WTC11 (cell line): Measurements from ENCODE around the gene SESTD1. TPM values are rescaled to one million over a fixed set of nuclear protein-coding genes. Genes with fewer than 3 reads are reported as not detected.

Source experiments
- ATAC-seq: fragments of 200-7000 bp; cut with Tn5 transposase; 2 replicates; pipeline ENCODE4 v1.10.0; 2021; ENCODE audit warnings: mild to moderate bottlenecking, moderate library complexity
- CTCF ChIA-PET: fragments of 300-600 bp; sonication (Branson Sonifier 250); formaldehyde crosslinking; loops from one replicate; lab custom pipeline; 2021; ENCODE audit warnings: antibody characterized with exemption; lab: Charles Lee
- POLR2A ChIA-PET: fragments of 350-600 bp; sonication (Branson Sonifier 250); formaldehyde crosslinking; loops from one replicate; lab custom pipeline; 2021; ENCODE audit warnings: antibody characterized with exemption; lab: Charles Lee
- DNase-seq: peaks from one replicate; pipeline ENCODE4 v3.0.0; 2021; ENCODE audit warnings: low spot score
- H3K27ac Mint-ChIP-seq: 2 replicates; pipeline ENCODE4 v1.8.0; 2021; ENCODE audit warnings: mixed read lengths
- H3K27me3 Mint-ChIP-seq: 2 replicates; pipeline ENCODE4 v1.8.0; 2021; ENCODE audit warnings: low read depth, mild to moderate bottlenecking, moderate library complexity, mixed read lengths
- H3K36me3 Mint-ChIP-seq: 2 replicates; pipeline ENCODE4 v1.8.0; 2021; ENCODE audit warnings: mixed read lengths
- H3K4me1 Mint-ChIP-seq: 2 replicates; pipeline ENCODE4 v1.8.0; 2022; ENCODE audit warnings: mixed read lengths
- H3K4me3 Mint-ChIP-seq: 2 replicates; pipeline ENCODE4 v1.8.0; 2021; ENCODE audit warnings: mild to moderate bottlenecking, moderate library complexity, mixed read lengths
- H3K9me3 Mint-ChIP-seq: 2 replicates; pipeline ENCODE4 v1.8.0; 2021; ENCODE audit warnings: mixed read lengths
- ATF1 ChIP-seq: sonication (generic); formaldehyde crosslinking; IDR thresholded peaks from 2 replicates; pipeline ENCODE4 v1.8.1; 2023; ENCODE audit warnings: mild to moderate bottlenecking, moderate library complexity, missing genetic modification reagents
- CBFB ChIP-seq: sonication (generic); formaldehyde crosslinking; IDR thresholded peaks from 2 replicates; pipeline ENCODE4 v1.8.1; 2022; ENCODE audit warnings: mild to moderate bottlenecking, low read depth, missing genetic modification reagents
- CREB1 ChIP-seq: sonication (generic); formaldehyde crosslinking; IDR thresholded peaks from 2 replicates; pipeline ENCODE4 v1.8.0; 2023; ENCODE audit warnings: mild to moderate bottlenecking, missing genetic modification reagents
- E2F5 ChIP-seq: sonication (generic); formaldehyde crosslinking; IDR thresholded peaks from 2 replicates; pipeline ENCODE4 v1.8.1; 2022; ENCODE audit warnings: mild to moderate bottlenecking, moderate library complexity, missing genetic modification reagents
- ERG ChIP-seq: fragments of 250-450 bp; sonication (Bioruptor Pico); IDR thresholded peaks from 2 replicates; pipeline ENCODE4 v1.8.0; 2021; ENCODE audit warnings: mild to moderate bottlenecking
- FOXK1 ChIP-seq: sonication (generic); formaldehyde crosslinking; IDR thresholded peaks from 2 replicates; pipeline ENCODE4 v1.8.0; 2022; ENCODE audit warnings: mild to moderate bottlenecking, moderate library complexity, missing genetic modification reagents
- GABPB1 ChIP-seq: sonication (generic); formaldehyde crosslinking; IDR thresholded peaks from 2 replicates; pipeline ENCODE4 v1.8.1; 2023; ENCODE audit warnings: mild to moderate bottlenecking, missing genetic modification reagents
- GRHL2 ChIP-seq: fragments of 250-450 bp; sonication (Bioruptor Pico); IDR thresholded peaks from 2 replicates; pipeline ENCODE4 v1.8.0; 2022; ENCODE audit warnings: mild to moderate bottlenecking, moderate library complexity; ENCODE audit not compliant: insufficient replicate concordance, severe bottlenecking
- GTF2I ChIP-seq: fragments of 250-450 bp; sonication (Bioruptor Pico); conservative IDR thresholded peaks from 2 replicates; pipeline ENCODE4 v1.4.0; 2021; ENCODE audit warnings: mild to moderate bottlenecking
- HMGXB4 ChIP-seq: sonication (generic); formaldehyde crosslinking; IDR thresholded peaks from 2 replicates; pipeline ENCODE4 v1.8.1; 2023; ENCODE audit warnings: mild to moderate bottlenecking, moderate library complexity, missing genetic modification reagents
- JAZF1 ChIP-seq: fragments of 250-450 bp; sonication (Bioruptor Pico); IDR thresholded peaks from 2 replicates; pipeline ENCODE4 v1.9.0; 2021; ENCODE audit warnings: moderate library complexity, mild to moderate bottlenecking, inconsistent platforms
- MLX ChIP-seq: sonication (generic); formaldehyde crosslinking; IDR thresholded peaks from 2 replicates; pipeline ENCODE4 v1.8.1; 2023; ENCODE audit warnings: mild to moderate bottlenecking, missing genetic modification reagents, moderate library complexity
- NFE2L1 ChIP-seq: sonication (generic); formaldehyde crosslinking; IDR thresholded peaks from 2 replicates; pipeline ENCODE4 v1.8.1; 2023; ENCODE audit warnings: missing genetic modification reagents
- NR2C2 ChIP-seq: sonication (generic); formaldehyde crosslinking; IDR thresholded peaks from 2 replicates; pipeline ENCODE4 v1.8.0; 2022; ENCODE audit warnings: mild to moderate bottlenecking, missing genetic modification reagents
- RELA ChIP-seq: sonication (generic); formaldehyde crosslinking; IDR thresholded peaks from 2 replicates; pipeline ENCODE4 v1.8.1; 2022; ENCODE audit warnings: missing genetic modification reagents, mild to moderate bottlenecking, borderline replicate concordance
- ZBTB43 ChIP-seq: sonication (generic); formaldehyde crosslinking; IDR thresholded peaks from 2 replicates; pipeline ENCODE4 v1.8.1; 2023; ENCODE audit warnings: mild to moderate bottlenecking, missing genetic modification reagents
- ZNF121 ChIP-seq: sonication (generic); formaldehyde crosslinking; IDR thresholded peaks from 2 replicates; pipeline ENCODE4 v1.8.0; 2023; ENCODE audit warnings: missing genetic modification reagents
- ZNF138 ChIP-seq: sonication (generic); formaldehyde crosslinking; conservative IDR thresholded peaks from 2 replicates; pipeline ENCODE4 v1.8.1; 2022; ENCODE audit warnings: mild to moderate bottlenecking, moderate library complexity, missing genetic modification reagents
- ZNF281 ChIP-seq: sonication (generic); formaldehyde crosslinking; IDR thresholded peaks from 2 replicates; pipeline ENCODE4 v1.8.0; 2023; ENCODE audit warnings: mild to moderate bottlenecking, missing genetic modification reagents
- ZNF423 ChIP-seq: fragments of 250-450 bp; sonication (Bioruptor Pico); IDR thresholded peaks from 2 replicates; pipeline ENCODE4 v2.1.2; 2022; ENCODE audit warnings: mild to moderate bottlenecking, moderate library complexity
- total RNA-seq: library from RNA; stranded (reverse); gene quantifications from 3 replicates; pipeline ENCODE4 v1.2.3, GENCODE V29; 2021

SESTD1 gene
- total RNA-seq, 1 experiment from 2014 or later, result 59.9 TPM

GRCh38 chr2:179285060-179285459, 20.4 kb upstream of the SESTD1 start:
- TF ChIP-seq NR2C2 (CRISPR knock-in tag) (no peak), ZNF423 (CRISPR knock-in tag) (no peak), ZBTB43 (CRISPR knock-in tag) (no peak), GABPB1 (CRISPR knock-in tag) (no peak), CREB1 (CRISPR knock-in tag) (no peak)
- Mint-ChIP-seq H3K36me3 (no peaks in the 10 kb centered on the region), H3K27me3 (no peaks in the 10 kb centered on the region), H3K4me3 (no peak overlapping the region), H3K4me1 (no peaks in the 10 kb centered on the region), H3K27ac (no peak overlapping the region), H3K9me3 (peaks cover 5% of the 10 kb centered on the region)
- ATAC-seq (peak; percentile 32), DNase-seq (no peak)
- ChIA-PET CTCF (no interaction called here), POLR2A (interaction anchor here (0.5 kb wide), 1 partner anchor 878 kb away, joined by 5 read pairs; no protein-coding TSS in a partner anchor)

GRCh38 chr2:179277429-179278196, 13.0 kb upstream of the SESTD1 start:
- Mint-ChIP-seq H3K36me3 (no peaks in the 10 kb centered on the region), H3K27ac (no peak overlapping the region), H3K4me1 (peaks cover 12% of the 10 kb centered on the region), H3K9me3 (0 out of 2 replicates have a peak, but pooled peaks cover 3% of the 10 kb centered on the region), H3K27me3 (no peaks in the 10 kb centered on the region), H3K4me3 (no peak overlapping the region)
- ChIA-PET CTCF (no interaction called here), POLR2A (no interaction called here)
- no peak for DNase-seq
- no peak for ATAC-seq
- TF ChIP-seq GRHL2 (CRISPR knock-in tag), result no peak
- no peak for TF ChIP-seq JAZF1 (CRISPR knock-in tag)
- TF ChIP-seq ZBTB43 (CRISPR knock-in tag), result no peak
- no peak for TF ChIP-seq CBFB (CRISPR knock-in tag)
- no peak for TF ChIP-seq ZNF281
- TF ChIP-seq MLX (CRISPR knock-in tag), result no peak

- POLR2A ChIA-PET, result no interaction called here
- Mint-ChIP-seq H3K27me3 (no peaks in the 10 kb centered on the region), H3K27ac (no peak overlapping the region), H3K36me3 (no peaks in the 10 kb centered on the region), H3K4me1 (peaks cover 12% of the 10 kb centered on the region), H3K4me3 (no peak overlapping the region), H3K9me3 (0 out of 2 replicates have a peak, but pooled peaks cover 3% of the 10 kb centered on the region)
- ATAC-seq (no peak), DNase-seq (no peak)
- CTCF ChIA-PET, result interaction anchor here (0.9 kb wide), 1 partner anchor 57 kb away, joined by 3 read pairs; no protein-coding TSS in a partner anchor
- TF ChIP-seq GTF2I (no peak), ATF1 (no peak), E2F5 (CRISPR knock-in tag) (no peak), ZNF121 (CRISPR knock-in tag) (no peak), ERG (CRISPR knock-in tag) (no peak), FOXK1 (no peak), RELA (CRISPR knock-in tag) (no peak), NFE2L1 (CRISPR knock-in tag) (no peak), HMGXB4 (CRISPR knock-in tag) (no peak), ZNF138 (CRISPR knock-in tag) (no peak)
These were observed 10.8 kb upstream of the SESTD1 start for GRCh38 chr2:179275253-179276012.
